GM23338 (cell line): ENCODE measurements around the gene SLC52A1.

Experiments
- EZH2 ChIP-seq: fragments of 200-600 bp; sonication (generic); IDR thresholded peaks from one replicate; pipeline ENCODE4 v1.8.0; 2017; ENCODE audit warnings: antibody characterized with exemption, mild to moderate bottlenecking, low read depth; ENCODE audit not compliant: unreplicated experiment
- EZH2phosphoT487 ChIP-seq: fragments of 200-600 bp; sonication (generic); IDR thresholded peaks from one replicate; pipeline ENCODE4 v1.8.1; 2018; ENCODE audit warnings: antibody characterized with exemption; ENCODE audit not compliant: unreplicated experiment
- POLR2AphosphoS5 ChIP-seq: IDR thresholded peaks from 2 replicates; pipeline ENCODE4 v1.6.1; 2016; ENCODE audit warnings: antibody characterized with exemption, low read depth
- STAT1 ChIP-seq: IDR thresholded peaks from one replicate; pipeline ENCODE4 v1.6.1; 2016; ENCODE audit warnings: antibody characterized with exemption; ENCODE audit not compliant: unreplicated experiment
- TF ChIP-seq, protein P1 (sequence below), 2 experiments: fragments of 200-600 bp in 1 of 2; sonication (generic) in 1 of 2; conservative IDR thresholded peaks; 2 replicates each; pipeline versions ENCODE4 v1.5.1 to v1.6.1; 2016 to 2017; ENCODE audit warnings: antibody characterized with exemption in 2 of 2, low read depth in 2 of 2, mild to moderate bottlenecking in 2 of 2, moderate library complexity in 1 of 2
- TF ChIP-seq, protein P2 (sequence below): IDR thresholded peaks from one replicate; pipeline ENCODE4 v1.6.1; 2018; ENCODE audit warnings: antibody characterized with exemption; ENCODE audit not compliant: unreplicated experiment

GRCh38 chr17:4997302-4998026 is 37.8 kb downstream of the SLC52A1 start, which contains the start of the genes INCA1 and KIF1C:
- no peak for TF ChIP-seq EZH2
- TF ChIP-seq STAT1, result peak; percentile 49
- TF ChIP-seq, protein P1, sequence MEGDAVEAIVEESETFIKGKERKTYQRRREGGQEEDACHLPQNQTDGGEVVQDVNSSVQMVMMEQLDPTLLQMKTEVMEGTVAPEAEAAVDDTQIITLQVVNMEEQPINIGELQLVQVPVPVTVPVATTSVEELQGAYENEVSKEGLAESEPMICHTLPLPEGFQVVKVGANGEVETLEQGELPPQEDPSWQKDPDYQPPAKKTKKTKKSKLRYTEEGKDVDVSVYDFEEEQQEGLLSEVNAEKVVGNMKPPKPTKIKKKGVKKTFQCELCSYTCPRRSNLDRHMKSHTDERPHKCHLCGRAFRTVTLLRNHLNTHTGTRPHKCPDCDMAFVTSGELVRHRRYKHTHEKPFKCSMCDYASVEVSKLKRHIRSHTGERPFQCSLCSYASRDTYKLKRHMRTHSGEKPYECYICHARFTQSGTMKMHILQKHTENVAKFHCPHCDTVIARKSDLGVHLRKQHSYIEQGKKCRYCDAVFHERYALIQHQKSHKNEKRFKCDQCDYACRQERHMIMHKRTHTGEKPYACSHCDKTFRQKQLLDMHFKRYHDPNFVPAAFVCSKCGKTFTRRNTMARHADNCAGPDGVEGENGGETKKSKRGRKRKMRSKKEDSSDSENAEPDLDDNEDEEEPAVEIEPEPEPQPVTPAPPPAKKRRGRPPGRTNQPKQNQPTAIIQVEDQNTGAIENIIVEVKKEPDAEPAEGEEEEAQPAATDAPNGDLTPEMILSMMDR (conservative IDR thresholded peaks at IDR 0.05; ENCODE audit: low read depth in 2 of 2), result no peak
- TF ChIP-seq POLR2AphosphoS5, result peak; percentile 82
- TF ChIP-seq, protein P2, sequence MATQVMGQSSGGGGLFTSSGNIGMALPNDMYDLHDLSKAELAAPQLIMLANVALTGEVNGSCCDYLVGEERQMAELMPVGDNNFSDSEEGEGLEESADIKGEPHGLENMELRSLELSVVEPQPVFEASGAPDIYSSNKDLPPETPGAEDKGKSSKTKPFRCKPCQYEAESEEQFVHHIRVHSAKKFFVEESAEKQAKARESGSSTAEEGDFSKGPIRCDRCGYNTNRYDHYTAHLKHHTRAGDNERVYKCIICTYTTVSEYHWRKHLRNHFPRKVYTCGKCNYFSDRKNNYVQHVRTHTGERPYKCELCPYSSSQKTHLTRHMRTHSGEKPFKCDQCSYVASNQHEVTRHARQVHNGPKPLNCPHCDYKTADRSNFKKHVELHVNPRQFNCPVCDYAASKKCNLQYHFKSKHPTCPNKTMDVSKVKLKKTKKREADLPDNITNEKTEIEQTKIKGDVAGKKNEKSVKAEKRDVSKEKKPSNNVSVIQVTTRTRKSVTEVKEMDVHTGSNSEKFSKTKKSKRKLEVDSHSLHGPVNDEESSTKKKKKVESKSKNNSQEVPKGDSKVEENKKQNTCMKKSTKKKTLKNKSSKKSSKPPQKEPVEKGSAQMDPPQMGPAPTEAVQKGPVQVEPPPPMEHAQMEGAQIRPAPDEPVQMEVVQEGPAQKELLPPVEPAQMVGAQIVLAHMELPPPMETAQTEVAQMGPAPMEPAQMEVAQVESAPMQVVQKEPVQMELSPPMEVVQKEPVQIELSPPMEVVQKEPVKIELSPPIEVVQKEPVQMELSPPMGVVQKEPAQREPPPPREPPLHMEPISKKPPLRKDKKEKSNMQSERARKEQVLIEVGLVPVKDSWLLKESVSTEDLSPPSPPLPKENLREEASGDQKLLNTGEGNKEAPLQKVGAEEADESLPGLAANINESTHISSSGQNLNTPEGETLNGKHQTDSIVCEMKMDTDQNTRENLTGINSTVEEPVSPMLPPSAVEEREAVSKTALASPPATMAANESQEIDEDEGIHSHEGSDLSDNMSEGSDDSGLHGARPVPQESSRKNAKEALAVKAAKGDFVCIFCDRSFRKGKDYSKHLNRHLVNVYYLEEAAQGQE, result no peak
- no peak for TF ChIP-seq EZH2phosphoT487
